ENCODE data around the gene FAU.

GRCh38 chr11:65115361-65116082 lies 6.4 kb downstream of the FAU start:
- TF ChIP-seq CTCF (IDR thresholded peaks at IDR 0.05) (no peak), FOXM1 (IDR thresholded peaks at IDR 0.05; ENCODE audit: low read depth) (no peak), GATA2 (CRISPR knock-in tag; IDR thresholded peaks at IDR 0.05) (no peak), RFX5 (IDR thresholded peaks at IDR 0.05; ENCODE audit: low read length) (no peak), CHD2 (IDR thresholded peaks at IDR 0.05; ENCODE audit: low read length, partially characterized antibody) (no peak), EP300 (IDR thresholded peaks at IDR 0.05; ENCODE audit: borderline replicate concordance in 1 of 2, low read depth in 1 of 2, low read length in 1 of 2) (no peak), POLR2AphosphoS5 (IDR thresholded peaks at IDR 0.05; ENCODE audit: low read depth, low read length) (no peak), YY1 (IDR thresholded peaks at IDR 0.05; ENCODE audit: low read depth) (no peak), SIN3A (IDR thresholded peaks at IDR 0.05; ENCODE audit: borderline replicate concordance, low read depth, low read length) (no peak), ZBTB33 (IDR thresholded peaks at IDR 0.05; ENCODE audit: borderline replicate concordance, low read depth) (no peak)

Measured in SK-N-SH (cell line).